Testis (tissue), 2 donors: ENCODE data around the gene VENTX.

Experiments
- POLR2A ChIP-seq: fragments of 450-650 bp; IDR thresholded peaks from one replicate; pipeline ENCODE4 v1.6.1; 2017; ENCODE audit warnings: antibody characterized with exemption, mild to moderate bottlenecking, moderate library complexity
- TF ChIP-seq, protein P1 (sequence below), 3 experiments: fragments of 450-650 bp in 2 of 3; fragments of 200-600 bp in 1 of 3; sonication (generic) in 1 of 3; IDR thresholded peaks; one replicate each; pipeline ENCODE4 v1.5.1; 2016 to 2019; ENCODE audit warnings: antibody characterized with exemption in 3 of 3, mild to moderate bottlenecking in 2 of 3, moderate library complexity in 1 of 3

DNA sequence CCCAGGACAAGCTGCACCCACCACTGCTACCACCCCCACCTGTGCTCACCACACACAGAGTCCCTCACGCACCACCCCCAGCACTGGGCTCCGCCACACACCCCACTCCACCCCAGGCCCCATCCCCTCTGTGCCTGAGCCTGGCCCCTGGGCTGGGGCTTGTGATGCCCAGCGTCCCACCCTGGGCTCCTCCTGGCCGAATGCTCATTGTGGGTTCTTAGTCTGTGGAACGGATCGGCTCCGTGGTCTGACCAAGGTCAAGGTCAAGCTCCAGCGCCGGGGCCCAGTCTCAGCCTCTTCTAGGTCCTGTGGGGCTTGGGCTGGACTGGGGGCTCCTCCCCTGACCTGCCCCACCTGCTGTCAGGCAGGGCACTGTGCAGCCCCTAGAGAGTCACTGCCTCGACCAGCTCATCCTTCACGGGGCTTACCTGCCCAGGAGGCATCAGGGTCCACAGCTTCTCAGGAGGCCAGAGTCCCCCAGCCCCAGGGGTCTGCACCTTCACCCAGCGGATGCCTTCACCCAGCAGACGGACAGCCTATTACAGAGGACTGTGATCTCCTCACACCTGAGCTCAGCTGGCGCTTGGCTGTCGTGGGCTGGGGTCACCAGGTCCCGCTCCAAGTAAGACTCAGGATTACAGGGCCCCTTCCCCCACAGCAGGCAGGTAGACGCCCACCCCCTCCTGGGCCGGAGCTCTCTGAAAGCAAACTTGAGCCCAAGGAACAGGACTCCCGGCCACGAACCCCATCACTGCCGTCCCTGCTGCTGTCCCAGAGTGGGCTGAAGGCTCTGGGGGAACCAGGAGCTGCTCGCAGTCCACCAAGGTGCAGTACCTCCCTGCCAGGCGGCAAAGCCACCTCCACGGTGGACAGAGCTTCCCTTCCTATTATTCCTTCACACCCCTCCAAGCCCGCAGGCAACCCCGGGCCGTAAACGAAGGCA is 22.9 kb upstream of the VENTX start:
- TF ChIP-seq, protein P1, sequence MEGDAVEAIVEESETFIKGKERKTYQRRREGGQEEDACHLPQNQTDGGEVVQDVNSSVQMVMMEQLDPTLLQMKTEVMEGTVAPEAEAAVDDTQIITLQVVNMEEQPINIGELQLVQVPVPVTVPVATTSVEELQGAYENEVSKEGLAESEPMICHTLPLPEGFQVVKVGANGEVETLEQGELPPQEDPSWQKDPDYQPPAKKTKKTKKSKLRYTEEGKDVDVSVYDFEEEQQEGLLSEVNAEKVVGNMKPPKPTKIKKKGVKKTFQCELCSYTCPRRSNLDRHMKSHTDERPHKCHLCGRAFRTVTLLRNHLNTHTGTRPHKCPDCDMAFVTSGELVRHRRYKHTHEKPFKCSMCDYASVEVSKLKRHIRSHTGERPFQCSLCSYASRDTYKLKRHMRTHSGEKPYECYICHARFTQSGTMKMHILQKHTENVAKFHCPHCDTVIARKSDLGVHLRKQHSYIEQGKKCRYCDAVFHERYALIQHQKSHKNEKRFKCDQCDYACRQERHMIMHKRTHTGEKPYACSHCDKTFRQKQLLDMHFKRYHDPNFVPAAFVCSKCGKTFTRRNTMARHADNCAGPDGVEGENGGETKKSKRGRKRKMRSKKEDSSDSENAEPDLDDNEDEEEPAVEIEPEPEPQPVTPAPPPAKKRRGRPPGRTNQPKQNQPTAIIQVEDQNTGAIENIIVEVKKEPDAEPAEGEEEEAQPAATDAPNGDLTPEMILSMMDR (IDR thresholded peaks at IDR 0.05), result no peak
- no peak for TF ChIP-seq POLR2A
